ENCODE results near the gene FIGNL1. TPM values are rescaled to one million over a fixed set of nuclear protein-coding genes. Genes with fewer than 3 reads are reported as not detected.

The FIGNL1 gene
- total RNA-seq, 1 donor from 2014 or later = 11.1 TPM

DNA sequence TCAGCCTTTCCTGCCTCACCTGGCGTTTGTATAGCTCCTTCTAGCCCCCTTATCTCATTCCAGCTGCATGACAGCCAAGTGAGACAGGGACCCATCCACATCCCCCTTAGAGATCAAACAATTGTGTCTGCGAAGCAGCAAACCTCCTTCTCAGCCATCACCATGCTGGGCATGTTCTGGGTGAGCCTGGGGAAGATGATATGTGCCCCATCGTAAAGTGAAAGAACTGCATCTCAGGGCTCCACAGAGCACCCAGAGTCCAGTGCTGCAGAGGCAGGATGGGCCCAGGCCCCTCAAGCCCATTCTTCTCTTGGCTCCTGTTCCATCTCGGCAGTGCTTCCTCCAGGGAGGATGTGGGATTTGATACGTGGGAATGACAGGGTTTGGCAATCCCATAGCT lies 43.2 kb downstream of the FIGNL1 start:
- H3K27ac Mint-ChIP-seq (ENCODE audit: unreplicated experiment) = no peak overlapping the region
- no peaks in the 10 kb centered on the region for H3K9me3 Mint-ChIP-seq (ENCODE audit: unreplicated experiment)
- peaks cover 2% of the 10 kb centered on the region for H3K27me3 Mint-ChIP-seq (ENCODE audit: unreplicated experiment)
- H3K4me1 Mint-ChIP-seq (ENCODE audit: low read depth, unreplicated experiment) = no peaks in the 10 kb centered on the region
- no peak for DNase-seq
- H3K36me3 Mint-ChIP-seq (ENCODE audit: unreplicated experiment) = no peaks in the 10 kb centered on the region
- TF ChIP-seq CTCF (IDR thresholded peaks at IDR 0.05; ENCODE audit: partially characterized antibody, unreplicated experiment) = no peak
- no peak overlapping the region for H3K4me3 Mint-ChIP-seq (ENCODE audit: unreplicated experiment)

- Mint-ChIP-seq H3K27ac (ENCODE audit: unreplicated experiment) (no peak overlapping the region), H3K27me3 (ENCODE audit: unreplicated experiment) (no peaks in the 10 kb centered on the region), H3K4me3 (ENCODE audit: unreplicated experiment) (no peak overlapping the region), H3K4me1 (ENCODE audit: low read depth, unreplicated experiment) (no peaks in the 10 kb centered on the region), H3K36me3 (ENCODE audit: unreplicated experiment) (no peaks in the 10 kb centered on the region), H3K9me3 (ENCODE audit: unreplicated experiment) (no peaks in the 10 kb centered on the region)
- no peak for DNase-seq
- no peak for TF ChIP-seq CTCF (IDR thresholded peaks at IDR 0.05; ENCODE audit: partially characterized antibody, unreplicated experiment)
Observed at GRCh38 chr7:50405221-50405620, 44.9 kb downstream of the FIGNL1 start.

DNA sequence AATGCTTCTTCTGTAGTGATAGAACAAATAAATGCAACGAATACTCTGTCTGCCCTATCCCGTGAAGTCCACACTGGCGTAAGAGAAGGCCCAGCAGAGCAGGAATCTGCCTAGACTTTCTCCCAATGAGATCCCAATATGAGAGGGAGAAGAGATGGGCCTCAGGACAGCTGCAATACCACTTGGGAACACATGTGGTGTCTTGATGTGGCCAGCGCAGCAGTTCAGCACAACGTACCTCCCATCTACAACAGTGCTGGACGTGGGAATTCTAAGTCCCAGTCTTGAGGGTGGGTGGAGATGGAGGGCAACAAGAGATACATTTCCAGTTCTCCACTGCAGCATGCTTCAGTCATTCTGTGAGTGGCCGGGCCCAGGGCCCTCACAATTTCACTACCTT lies 45.8 kb downstream of the FIGNL1 start:
- Mint-ChIP-seq H3K9me3 (ENCODE audit: unreplicated experiment) (no peaks in the 10 kb centered on the region), H3K27me3 (ENCODE audit: unreplicated experiment) (no peaks in the 10 kb centered on the region), H3K4me3 (ENCODE audit: unreplicated experiment) (no peak overlapping the region), H3K27ac (ENCODE audit: unreplicated experiment) (no peak overlapping the region), H3K4me1 (ENCODE audit: low read depth, unreplicated experiment) (no peaks in the 10 kb centered on the region), H3K36me3 (ENCODE audit: unreplicated experiment) (no peaks in the 10 kb centered on the region)
- no peak for TF ChIP-seq CTCF (IDR thresholded peaks at IDR 0.05; ENCODE audit: partially characterized antibody, unreplicated experiment)
- no peak for DNase-seq

- Mint-ChIP-seq H3K36me3 (ENCODE audit: unreplicated experiment) (no peaks in the 10 kb centered on the region), H3K4me1 (ENCODE audit: low read depth, unreplicated experiment) (no peaks in the 10 kb centered on the region), H3K9me3 (ENCODE audit: unreplicated experiment) (no peaks in the 10 kb centered on the region), H3K4me3 (ENCODE audit: unreplicated experiment) (no peak overlapping the region), H3K27ac (ENCODE audit: unreplicated experiment) (no peak overlapping the region), H3K27me3 (ENCODE audit: unreplicated experiment) (no peaks in the 10 kb centered on the region)
- TF ChIP-seq CTCF (IDR thresholded peaks at IDR 0.05; ENCODE audit: partially characterized antibody, unreplicated experiment) = no peak
- no peak for DNase-seq
Observed at GRCh38 chr7:50400114-50400513, 50.0 kb downstream of the FIGNL1 start.

DNA sequence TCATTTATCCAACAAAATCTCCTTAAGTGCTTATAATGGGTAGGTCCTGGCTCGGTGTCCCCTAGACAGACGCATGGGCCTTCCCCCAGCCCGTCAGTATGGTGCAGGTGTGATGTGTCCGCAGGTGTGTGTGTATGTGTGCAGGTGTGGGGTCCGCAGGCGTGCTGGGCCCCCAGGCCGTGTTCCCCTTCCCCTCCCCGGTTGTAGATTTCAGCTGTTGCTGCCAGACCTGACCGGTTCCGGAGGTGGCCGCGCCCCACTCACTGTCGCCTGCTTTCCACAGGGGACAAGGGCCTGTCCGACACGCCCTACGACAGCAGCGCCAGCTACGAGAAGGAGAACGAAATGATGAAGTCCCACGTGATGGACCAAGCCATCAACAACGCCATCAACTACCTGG lies 50.5 kb downstream of the FIGNL1 start:
- Mint-ChIP-seq H3K4me3 (ENCODE audit: unreplicated experiment) (no peak overlapping the region), H3K4me1 (ENCODE audit: low read depth, unreplicated experiment) (no peaks in the 10 kb centered on the region), H3K36me3 (ENCODE audit: unreplicated experiment) (no peaks in the 10 kb centered on the region), H3K27me3 (ENCODE audit: unreplicated experiment) (no peaks in the 10 kb centered on the region), H3K9me3 (ENCODE audit: unreplicated experiment) (no peaks in the 10 kb centered on the region), H3K27ac (ENCODE audit: unreplicated experiment) (no peak overlapping the region)
- TF ChIP-seq CTCF (IDR thresholded peaks at IDR 0.05; ENCODE audit: partially characterized antibody, unreplicated experiment) = no peak
- no peak for DNase-seq

All from glutamatergic neuron (in vitro differentiated cells).